Measurements from ENCODE around the gene PSMB10.
"Not testable (repeated sequence)": the region's sequence is repeated elsewhere in the genome, so short reads cannot be mapped to it uniquely, and the experiment has no call there.

Gene PSMB10

GRCh38 chr16:67919622-67920221, 16.9 kb downstream of the PSMB10 start:
- no peak overlapping the region for H3K4me3 ChIP-seq (ENCODE audit: low read depth, low read length)
- no peak for TF ChIP-seq CTCF (IDR thresholded peaks at IDR 0.05; ENCODE audit: low read depth, low read length)

- TF ChIP-seq CTCF (IDR thresholded peaks at IDR 0.05; ENCODE audit: low read depth, low read length) = no peak
- H3K4me3 ChIP-seq (ENCODE audit: low read depth, low read length) = no peak overlapping the region
These were observed 18.8 kb downstream of the PSMB10 start for GRCh38 chr16:67917852-67918236.

GRCh38 chr16:67917140-67917851, 19.4 kb downstream of the PSMB10 start:
- H3K4me3 ChIP-seq (ENCODE audit: low read depth, low read length) = no peak overlapping the region
- no peak for TF ChIP-seq CTCF (IDR thresholded peaks at IDR 0.05; ENCODE audit: low read depth, low read length)

- no peak overlapping the region for H3K4me3 ChIP-seq (ENCODE audit: low read depth, low read length)
- no peak for TF ChIP-seq CTCF (IDR thresholded peaks at IDR 0.05; ENCODE audit: low read depth, low read length)
These were observed 20.6 kb downstream of the PSMB10 start for GRCh38 chr16:67915831-67916723.

- not testable (repeated sequence) for H3K4me3 ChIP-seq (ENCODE audit: low read depth, low read length)
These were observed 21.2 kb downstream of the PSMB10 start for GRCh38 chr16:67915496-67915769.

- H3K4me3 ChIP-seq (ENCODE audit: low read depth, low read length) = no peak overlapping the region
- no peak for TF ChIP-seq CTCF (IDR thresholded peaks at IDR 0.05; ENCODE audit: low read depth, low read length)
These were observed 21.7 kb downstream of the PSMB10 start for GRCh38 chr16:67914758-67915495.

GRCh38 chr16:67910158-67910557, 26.5 kb downstream of the PSMB10 start:
- no peak for TF ChIP-seq CTCF (IDR thresholded peaks at IDR 0.05; ENCODE audit: low read depth, low read length)
- H3K4me3 ChIP-seq (ENCODE audit: low read depth, low read length) = no peak overlapping the region
